A673 (cell line): Measurements from ENCODE around the gene PTPRR. TPM values are rescaled to one million over a fixed set of nuclear protein-coding genes. Genes with fewer than 3 reads are reported as not detected.

ENCODE experiments used
- BruUV-seq: library from RNA; stranded (reverse); fragments of 400-500 nt; replicated peaks from 2 replicates; lab custom pipeline; 2021; lab: Mats Ljungman, UMichigan
- CTCF ChIA-PET: fragments of 300-600 bp; sonication (Branson Sonifier 250); formaldehyde crosslinking; loops from one replicate; lab custom pipeline; 2022; ENCODE audit warnings: antibody characterized with exemption; lab: Charles Lee
- POLR2A ChIA-PET: fragments of 300-600 bp; sonication (Branson Sonifier 250); formaldehyde crosslinking; loops from one replicate; lab custom pipeline; 2022; ENCODE audit warnings: antibody characterized with exemption; ENCODE audit not compliant: low non-redundant PET; lab: Charles Lee
- DNase-seq: peaks from one replicate; pipeline ENCODE4 v3.0.0-alpha.2; 2015; ENCODE audit warnings: low spot score
- H3K27ac ChIP-seq: fragments of 200-600 bp; sonication (generic); 2 replicates; pipeline ENCODE4 v1.5.1; 2016; ENCODE audit warnings: mixed run types, low read depth, mild to moderate bottlenecking, mixed read lengths, antibody characterized with exemption, low read length; ENCODE audit not compliant: poor library complexity, severe bottlenecking
- H3K27me3 ChIP-seq: fragments of 200-600 bp; sonication (generic); replicated peaks from 2 replicates; pipeline ENCODE4 v1.6.1; 2017; ENCODE audit warnings: mixed run types, low read depth, mild to moderate bottlenecking, mixed read lengths, antibody characterized with exemption, low read length; ENCODE audit not compliant: insufficient read depth, poor library complexity
- H3K36me3 ChIP-seq: fragments of 200-600 bp; sonication (generic); 2 replicates; pipeline ENCODE4 v1.6.1; 2016; ENCODE audit warnings: mixed run types, mild to moderate bottlenecking, mixed read lengths, antibody characterized with exemption, low read length; ENCODE audit not compliant: insufficient read depth, poor library complexity, severe bottlenecking
- H3K4me1 ChIP-seq: fragments of 200-600 bp; sonication (generic); 2 replicates; pipeline ENCODE4 v1.6.1; 2017; ENCODE audit warnings: mixed run types, mild to moderate bottlenecking, mixed read lengths, antibody characterized with exemption, low read length; ENCODE audit not compliant: insufficient read depth, poor library complexity, severe bottlenecking
- H3K4me3 ChIP-seq: fragments of 200-600 bp; sonication (generic); 2 replicates; pipeline ENCODE4 v1.5.1; 2016; ENCODE audit warnings: low read depth, mixed run types, mild to moderate bottlenecking, mixed read lengths, low read length; ENCODE audit not compliant: poor library complexity, severe bottlenecking
- H3K9me3 ChIP-seq: fragments of 200-600 bp; sonication (generic); 2 replicates; pipeline ENCODE4 v1.6.1; 2016; ENCODE audit warnings: mixed run types, low read depth, mild to moderate bottlenecking, mixed read lengths, antibody characterized with exemption, low read length; ENCODE audit not compliant: poor library complexity, severe bottlenecking
- CTCF ChIP-seq: fragments of 300-800, 200-600 bp; sonication (generic); conservative IDR thresholded peaks from 2 replicates; pipeline ENCODE4 v1.5.1; 2017; ENCODE audit warnings: low read depth, mild to moderate bottlenecking, antibody characterized with exemption, low read length, moderate library complexity, mixed read lengths
- EZH2 ChIP-seq: fragments of 200-600 bp; sonication (generic); IDR thresholded peaks from 2 replicates; pipeline ENCODE4 v1.6.1; 2017; ENCODE audit warnings: borderline replicate concordance, low read depth, mild to moderate bottlenecking, mixed read lengths, antibody characterized with exemption, low read length; ENCODE audit not compliant: poor library complexity, severe bottlenecking
- intact Hi-C: fragments of 100-400 bp; cut with micrococcal nuclease; formaldehyde crosslinking; loops from one replicate; pipeline ENCODE4 v1.10.0; 2022; ENCODE audit not compliant: unreplicated experiment
- total RNA-seq: library from RNA; stranded (reverse); gene quantifications from 2 replicates; pipeline ENCODE4 v1.2.3, GENCODE V29; 2021

PTPRR gene
- total RNA-seq, 1 experiment from 2014 or later: not detected

GRCh38 chr12:70826156-70826555 is 94.4 kb downstream of the PTPRR start:
- Histone ChIP-seq H3K4me3 (no peak overlapping the region), H3K27ac (no peak overlapping the region), H3K4me1 (peaks cover 9% of the 10 kb centered on the region), H3K27me3 (no peaks in the 10 kb centered on the region), H3K9me3 (no peaks in the 10 kb centered on the region), H3K36me3 (no peaks in the 10 kb centered on the region)
- POLR2A ChIA-PET: no interaction called here
- intact Hi-C loops: no loop called here
- CTCF ChIA-PET: no interaction called here
- BruUV-seq: no TSS peak
- DNase-seq: no peak
- no peak for TF ChIP-seq EZH2
- TF ChIP-seq CTCF: no peak

GRCh38 chr12:70824511-70824910 is 96.0 kb downstream of the PTPRR start:
- intact Hi-C loops: no loop called here
- H3K4me3 ChIP-seq: no peak overlapping the region
- ChIA-PET CTCF (no interaction called here), POLR2A (no interaction called here)
- H3K27ac ChIP-seq: no peak overlapping the region
- BruUV-seq: no TSS peak
- H3K27me3 ChIP-seq: no peaks in the 10 kb centered on the region
- TF ChIP-seq EZH2 (no peak), CTCF (no peak)
- no peaks in the 10 kb centered on the region for H3K36me3 ChIP-seq
- no peak for DNase-seq
- H3K4me1 ChIP-seq: peaks cover 9% of the 10 kb centered on the region
- no peaks in the 10 kb centered on the region for H3K9me3 ChIP-seq

GRCh38 chr12:70823182-70823976 is 97.2 kb downstream of the PTPRR start:
- no peaks in the 10 kb centered on the region for H3K9me3 ChIP-seq
- POLR2A ChIA-PET: interaction anchor here (0.7 kb wide), 1 partner anchor 309 kb away, joined by 6 read pairs; no protein-coding TSS in a partner anchor
- TF ChIP-seq CTCF (0 out of 2 replicates have a peak, but pooled peaks have one; percentile 18), EZH2 (no peak)
- intact Hi-C loops: no loop called here
- H3K36me3 ChIP-seq: no peaks in the 10 kb centered on the region
- H3K4me3 ChIP-seq: no peak overlapping the region
- peaks cover 9% of the 10 kb centered on the region for H3K4me1 ChIP-seq
- no peak overlapping the region for H3K27ac ChIP-seq
- CTCF ChIA-PET: no interaction called here
- no peaks in the 10 kb centered on the region for H3K27me3 ChIP-seq
- DNase-seq: no peak
- BruUV-seq: no TSS peak
